ENCODE results near the gene POF1B.

DNA sequence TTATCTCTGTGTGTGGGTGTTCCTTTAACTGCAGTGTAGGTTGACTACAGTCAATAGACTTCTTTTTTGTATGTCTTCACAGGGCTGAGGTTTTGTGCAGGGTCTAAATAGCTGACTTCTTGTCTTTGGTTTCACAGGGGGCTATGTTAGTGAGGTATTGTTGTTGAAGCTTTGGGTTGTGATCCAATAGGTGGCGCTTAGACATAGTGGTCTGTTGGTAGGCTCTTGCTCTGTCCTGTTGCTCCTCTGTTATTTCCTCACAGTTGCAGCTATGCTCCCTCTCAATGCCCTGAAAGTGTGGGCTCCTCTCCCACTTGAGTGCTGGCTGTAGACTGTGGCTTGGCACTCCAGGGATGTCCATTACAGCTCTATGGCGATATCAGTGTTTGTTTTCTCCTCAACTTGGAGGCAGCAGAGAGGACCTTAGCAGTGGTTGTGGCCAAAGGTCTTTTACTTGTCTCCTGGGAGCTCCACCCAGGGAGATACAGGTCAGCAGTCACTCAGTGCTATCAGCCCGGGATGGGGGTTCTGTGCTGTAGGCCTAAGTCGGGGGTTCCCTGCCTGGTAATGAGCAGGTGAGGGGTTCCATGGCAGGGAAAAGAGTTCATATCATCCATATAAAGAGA is 14.0 kb downstream of the POF1B start:
- TF ChIP-seq, protein P1, sequence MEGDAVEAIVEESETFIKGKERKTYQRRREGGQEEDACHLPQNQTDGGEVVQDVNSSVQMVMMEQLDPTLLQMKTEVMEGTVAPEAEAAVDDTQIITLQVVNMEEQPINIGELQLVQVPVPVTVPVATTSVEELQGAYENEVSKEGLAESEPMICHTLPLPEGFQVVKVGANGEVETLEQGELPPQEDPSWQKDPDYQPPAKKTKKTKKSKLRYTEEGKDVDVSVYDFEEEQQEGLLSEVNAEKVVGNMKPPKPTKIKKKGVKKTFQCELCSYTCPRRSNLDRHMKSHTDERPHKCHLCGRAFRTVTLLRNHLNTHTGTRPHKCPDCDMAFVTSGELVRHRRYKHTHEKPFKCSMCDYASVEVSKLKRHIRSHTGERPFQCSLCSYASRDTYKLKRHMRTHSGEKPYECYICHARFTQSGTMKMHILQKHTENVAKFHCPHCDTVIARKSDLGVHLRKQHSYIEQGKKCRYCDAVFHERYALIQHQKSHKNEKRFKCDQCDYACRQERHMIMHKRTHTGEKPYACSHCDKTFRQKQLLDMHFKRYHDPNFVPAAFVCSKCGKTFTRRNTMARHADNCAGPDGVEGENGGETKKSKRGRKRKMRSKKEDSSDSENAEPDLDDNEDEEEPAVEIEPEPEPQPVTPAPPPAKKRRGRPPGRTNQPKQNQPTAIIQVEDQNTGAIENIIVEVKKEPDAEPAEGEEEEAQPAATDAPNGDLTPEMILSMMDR (IDR thresholded peaks at IDR 0.05) = no peak
- TF ChIP-seq POLR2AphosphoS5 (IDR thresholded peaks at IDR 0.05) = no peak
